CD4-positive, alpha-beta T cell treated with Interferon alpha-2 for 1 hour (primary cell): ENCODE results near the gene NOS3.
"Not testable (repeated sequence)": the region's sequence is repeated elsewhere in the genome, so short reads cannot be mapped to it uniquely, and the experiment has no call there.

Experiments
- DNase-seq, 2 donors: peaks; one replicate each; pipeline ENCODE4 v3.0.0-alpha.2; 2020 to 2022

Gene NOS3

DNA sequence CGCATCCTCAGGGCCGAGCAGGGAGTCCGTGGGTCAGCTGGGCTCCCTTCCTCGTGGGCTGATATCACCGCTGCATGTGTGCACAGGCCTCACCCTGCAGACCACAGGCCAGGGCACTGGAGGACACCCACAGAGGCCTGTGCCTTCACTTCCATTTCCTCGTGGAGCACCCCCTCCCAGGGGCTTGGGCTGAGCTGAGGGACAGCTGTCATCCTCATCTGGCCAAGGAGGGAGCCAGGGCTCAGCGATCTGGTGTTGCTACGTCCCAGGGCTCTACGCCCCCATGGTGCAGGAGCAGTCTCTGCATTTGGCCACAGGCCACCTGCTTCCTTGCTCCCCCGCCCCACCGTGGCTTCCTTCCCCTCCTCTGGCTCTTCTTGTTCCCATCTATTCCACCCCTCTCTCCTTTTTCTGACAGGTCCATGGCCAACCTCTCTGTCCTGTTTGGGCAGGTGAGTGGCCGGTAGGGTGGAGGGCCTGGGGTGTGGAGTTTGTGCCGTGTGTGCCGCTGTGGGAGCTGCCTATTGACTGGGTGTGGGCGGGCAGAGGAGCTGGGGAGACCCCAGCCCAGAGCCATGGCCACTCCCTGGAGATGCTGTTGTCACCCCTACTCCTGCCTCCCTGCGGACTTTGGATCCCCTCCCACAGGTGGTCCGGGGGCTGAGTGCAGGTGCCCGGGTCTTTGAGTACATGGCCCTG is 49.2 kb downstream of the NOS3 start:
- DNase-seq: no peak

DNA sequence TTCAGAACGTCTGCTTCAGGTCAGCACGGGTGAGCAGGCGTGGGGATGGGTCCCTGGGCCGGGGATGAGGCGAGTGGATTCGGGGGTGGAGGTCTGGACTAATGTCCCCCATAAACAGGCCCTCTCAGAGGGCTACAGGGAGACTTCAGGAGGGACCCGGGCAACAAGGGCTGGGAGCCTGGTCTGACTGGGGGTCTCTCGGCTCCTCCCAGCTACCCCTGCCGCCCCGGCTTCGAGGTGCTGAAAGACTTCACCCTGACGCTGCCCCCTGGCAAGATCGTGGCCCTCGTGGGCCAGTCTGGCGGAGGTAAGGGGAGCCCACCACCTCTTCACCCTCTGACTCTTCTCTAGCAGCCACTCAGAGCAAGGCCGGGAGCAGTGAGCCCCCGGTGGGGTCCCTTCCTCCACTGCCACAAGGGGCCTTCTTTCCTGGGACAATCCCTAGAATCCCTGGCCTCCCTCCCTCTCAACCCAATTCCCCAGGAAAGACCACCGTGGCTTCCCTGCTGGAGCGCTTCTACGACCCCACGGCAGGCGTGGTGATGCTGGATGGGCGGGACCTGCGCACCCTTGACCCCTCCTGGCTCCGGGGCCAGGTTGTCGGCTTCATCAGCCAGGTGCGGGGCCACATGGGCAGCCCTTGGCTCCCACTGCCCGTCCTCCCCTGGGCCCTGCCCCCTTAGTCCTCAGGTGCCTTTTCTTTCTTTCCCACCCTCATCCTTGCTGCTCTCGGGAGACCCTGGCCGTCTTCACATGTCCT is 50.0 kb downstream of the NOS3 start:
- DNase-seq: no peak

GRCh38 chr7:151043449-151043848 is 52.6 kb downstream of the NOS3 start:
- not testable (repeated sequence) for DNase-seq

- DNase-seq: no peak
These were observed 53.1 kb downstream of the NOS3 start for GRCh38 chr7:151043959-151044358.

DNA sequence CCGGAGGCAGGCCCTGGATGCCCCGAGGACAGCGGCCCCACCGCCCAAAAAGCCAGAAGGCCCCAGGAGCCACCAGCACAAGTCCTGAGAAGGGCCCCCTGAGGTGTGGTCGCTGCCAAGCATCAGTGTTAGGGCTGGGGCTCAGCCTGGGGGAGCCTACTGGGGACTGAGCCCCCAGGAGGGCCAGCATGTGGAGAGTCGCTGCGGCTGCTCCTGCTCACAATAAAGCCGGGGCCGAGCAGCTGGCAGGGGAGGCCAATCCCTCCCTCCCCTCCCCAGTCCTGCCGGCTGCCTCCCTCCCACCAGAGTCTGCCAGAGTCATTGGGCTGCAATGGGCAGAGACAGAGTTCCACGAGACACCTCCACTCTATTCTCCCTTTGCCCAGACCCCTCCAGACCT is 54.4 kb downstream of the NOS3 start:
- DNase-seq: no peak

DNA sequence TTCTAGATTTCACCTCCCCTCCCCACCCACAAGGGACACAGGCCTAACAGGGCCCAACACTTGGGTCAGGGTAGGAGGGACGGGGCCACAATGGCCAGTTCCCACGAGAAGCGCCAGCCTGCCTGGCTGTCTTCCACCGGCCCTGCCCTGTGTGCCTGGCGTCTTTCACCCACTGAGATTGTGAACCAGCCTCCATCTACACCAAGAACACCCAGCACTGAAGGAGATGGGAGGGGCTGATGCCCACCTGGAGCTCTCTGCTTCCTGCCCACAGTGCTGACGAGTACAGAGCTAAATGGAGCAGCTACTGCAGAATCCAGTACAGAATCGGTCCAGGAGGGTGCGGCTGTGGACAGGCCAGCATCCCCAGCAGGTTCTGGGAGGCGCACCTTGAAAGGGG is 55.1 kb downstream of the NOS3 start:
- no peak for DNase-seq

DNA sequence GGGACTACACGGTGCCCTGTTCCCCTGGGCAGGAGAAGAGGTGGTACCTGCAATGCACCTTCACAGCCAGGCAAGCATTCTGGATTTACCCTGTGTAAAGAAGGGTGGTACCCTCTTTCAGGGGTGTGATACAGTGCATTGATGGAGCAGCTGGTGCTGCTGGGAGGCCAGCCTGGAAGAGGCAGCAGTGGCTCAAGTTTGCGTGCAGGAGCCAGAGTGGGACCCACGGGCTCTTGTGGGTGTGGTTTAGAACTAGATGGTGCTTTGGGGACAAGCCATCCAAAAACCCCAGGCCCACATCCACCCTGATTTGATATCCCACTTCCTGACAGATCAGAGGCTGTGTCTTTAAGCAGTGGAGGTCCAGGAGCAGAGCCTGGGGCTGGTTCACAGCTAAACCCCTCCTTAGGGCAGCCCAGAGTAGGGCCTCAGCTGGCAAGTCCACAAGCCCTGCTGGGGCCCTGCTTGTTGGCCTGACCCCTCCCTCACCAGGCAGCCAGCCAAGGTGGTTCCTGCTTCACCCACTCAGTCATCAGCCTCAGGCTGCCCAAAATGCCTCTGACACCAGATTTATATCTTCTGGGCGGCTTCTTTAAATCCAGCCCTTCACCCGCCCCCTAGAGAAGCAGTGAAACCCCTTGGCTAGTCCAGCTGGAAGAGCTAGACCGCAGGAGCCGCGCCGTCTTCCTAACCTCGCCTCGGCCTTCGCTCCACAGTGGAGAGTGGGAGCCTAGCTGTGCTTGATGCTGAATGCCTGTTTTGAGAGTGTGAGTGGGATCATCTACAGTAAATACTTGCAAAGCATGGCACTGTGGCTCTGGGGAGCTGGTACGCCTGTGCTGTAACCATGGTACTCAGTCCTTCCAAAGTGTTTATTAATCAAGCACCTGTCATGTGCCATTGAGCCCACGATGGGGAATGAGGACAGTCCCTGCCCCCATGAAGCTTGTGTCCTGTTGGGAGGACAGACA is 56.1 kb downstream of the NOS3 start:
- DNase-seq: no peak

- DNase-seq: no peak
These were observed 57.4 kb downstream of the NOS3 start, which contains the start of gene ASIC3 for GRCh38 chr7:151047976-151048815. TSS of gene ASIC3 (plus strand) at chr7:151048531. CDS start at chr7:151048886, 355 bp downstream.

GRCh38 chr7:151048911-151049463 is 58.2 kb downstream of the NOS3 start:
- DNase-seq: no peak

DNA sequence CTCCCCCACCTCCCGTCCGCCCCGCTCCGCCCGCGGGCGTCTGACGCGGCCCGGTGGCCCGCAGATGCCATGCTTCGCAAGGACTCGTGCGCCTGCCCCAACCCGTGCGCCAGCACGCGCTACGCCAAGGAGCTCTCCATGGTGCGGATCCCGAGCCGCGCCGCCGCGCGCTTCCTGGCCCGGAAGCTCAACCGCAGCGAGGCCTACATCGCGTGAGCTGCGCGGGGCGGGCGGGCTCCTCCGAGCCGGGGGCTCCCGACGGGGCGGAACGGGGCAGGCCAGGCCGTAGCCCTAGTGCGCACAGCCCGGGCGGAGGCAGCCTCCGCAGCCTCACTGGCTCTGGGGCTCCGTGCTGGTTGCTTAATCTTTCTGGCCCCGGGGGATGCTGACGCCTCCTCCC is 60.3 kb downstream of the NOS3 start:
- peak; percentile 38 to 63 for DNase-seq

DNA sequence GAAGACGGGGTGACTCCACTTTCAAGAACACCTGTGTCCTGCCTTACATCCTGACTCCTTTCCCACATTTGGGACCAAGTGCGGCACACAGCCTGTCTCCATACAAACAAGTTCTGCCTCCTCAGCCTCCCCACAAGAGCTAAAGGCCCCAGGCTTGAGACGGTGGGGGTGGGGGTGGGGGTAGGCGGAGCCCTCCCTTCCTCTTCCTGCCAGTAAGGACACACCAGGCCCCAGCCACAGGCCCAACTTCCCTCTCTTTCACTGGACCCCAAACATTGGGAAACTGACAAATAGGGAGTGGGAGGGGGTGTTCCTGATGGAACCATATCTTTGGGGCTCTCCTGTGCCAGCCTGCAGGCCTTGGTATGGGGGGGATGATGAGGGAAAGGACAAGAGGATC is 62.3 kb downstream of the NOS3 start:
- no peak for DNase-seq

DNA sequence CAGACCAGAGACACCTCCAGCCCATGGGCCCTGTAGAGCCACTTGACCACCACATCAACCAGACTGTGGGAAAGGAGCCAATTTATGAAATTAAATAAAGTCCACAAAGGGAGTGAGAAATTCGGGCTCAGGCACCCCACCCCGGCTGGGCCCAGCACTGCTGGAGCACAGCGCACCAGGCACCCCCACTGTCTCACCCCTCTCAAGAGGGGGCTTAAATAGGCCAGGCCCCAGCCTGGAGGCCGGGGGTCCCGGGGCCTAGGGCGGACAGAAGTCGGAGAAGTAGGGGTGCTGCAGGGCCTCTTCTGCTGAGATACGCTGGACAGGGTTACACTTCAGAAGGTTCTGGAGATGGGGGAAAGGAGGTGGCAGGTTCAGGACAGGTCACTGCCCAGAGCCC is 62.9 kb downstream of the NOS3 start:
- no peak for DNase-seq

GRCh38 chr7:151056283-151056665 is 65.5 kb downstream of the NOS3 start:
- DNase-seq: no peak

- DNase-seq: no peak
These were observed 66.1 kb downstream of the NOS3 start for GRCh38 chr7:151056666-151057505.

GRCh38 chr7:151057506-151057988 is 66.7 kb downstream of the NOS3 start, which contains the start of gene CDK5:
TSS of gene CDK5 (minus strand) at chr7:151057897. CDS start at chr7:151057848, 49 bp downstream.
- DNase-seq: no peak

DNA sequence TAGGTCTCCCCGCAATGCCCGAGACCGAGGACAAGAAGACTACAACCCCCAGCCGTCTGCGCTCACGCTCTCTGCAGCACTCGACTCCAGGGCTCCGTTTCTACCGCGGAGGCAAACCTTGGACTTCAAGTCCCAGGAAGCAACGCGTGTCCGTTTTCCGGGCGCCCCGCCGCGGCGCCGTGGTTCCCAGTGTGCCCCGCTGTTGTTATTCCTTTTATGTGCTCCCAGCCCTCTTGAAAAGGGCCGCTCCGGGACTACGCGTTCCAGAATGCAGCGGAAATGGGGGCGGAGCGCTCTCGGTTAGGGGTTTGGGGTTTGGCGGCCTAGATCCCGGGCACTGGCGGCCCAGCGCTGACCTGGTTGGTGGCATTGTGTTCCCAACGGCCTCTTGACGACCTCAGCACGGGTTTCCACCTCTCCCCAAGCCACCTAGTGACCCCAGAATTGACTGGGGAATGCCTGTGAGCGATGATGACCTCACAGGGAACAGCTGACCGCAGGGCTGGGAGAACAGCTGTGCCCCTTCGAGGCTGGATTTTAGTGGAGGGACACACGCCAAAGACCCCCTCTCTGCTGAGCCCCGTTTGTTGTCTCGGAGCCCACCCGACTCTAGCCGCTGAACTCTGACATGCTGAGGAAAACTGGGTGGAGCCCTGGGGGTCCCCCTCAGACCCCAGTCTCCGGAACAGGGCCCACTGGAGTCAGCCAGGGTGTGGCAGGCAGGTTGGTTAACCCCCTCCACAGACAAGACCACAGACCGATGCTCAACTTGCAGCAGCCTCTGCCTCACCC is 67.4 kb downstream of the NOS3 start:
- DNase-seq: peak; percentile 98 to 99

DNA sequence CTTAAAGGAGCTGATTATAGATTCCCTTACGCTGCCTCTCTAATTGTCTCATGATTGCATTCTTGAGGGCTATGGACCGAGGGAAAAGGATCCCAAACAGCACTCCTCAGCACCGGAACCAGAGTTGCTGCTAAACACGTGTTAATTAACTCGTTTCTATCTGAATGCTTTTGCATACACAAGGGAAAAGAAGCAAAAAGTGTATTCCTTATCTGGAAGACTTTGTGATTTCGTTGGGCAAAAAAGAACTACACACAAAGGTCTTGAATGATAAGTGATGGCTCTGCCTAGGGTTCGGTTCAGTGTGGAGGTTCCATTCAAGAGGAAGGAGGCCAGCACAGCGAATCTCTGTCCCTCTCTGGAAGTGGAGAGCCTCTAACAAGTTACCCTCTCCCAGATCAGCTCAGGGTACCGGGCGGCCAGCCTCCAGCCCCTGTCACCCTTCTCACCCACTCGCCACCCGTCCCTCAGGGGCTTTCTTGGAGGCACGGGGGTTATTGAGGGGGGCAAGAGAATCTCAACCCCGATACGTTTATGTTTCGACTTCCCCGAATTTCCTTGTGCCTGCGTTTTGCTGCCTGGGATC is 68.1 kb downstream of the NOS3 start:
- DNase-seq: peak in 1 of 2 donors; percentile 36

DNA sequence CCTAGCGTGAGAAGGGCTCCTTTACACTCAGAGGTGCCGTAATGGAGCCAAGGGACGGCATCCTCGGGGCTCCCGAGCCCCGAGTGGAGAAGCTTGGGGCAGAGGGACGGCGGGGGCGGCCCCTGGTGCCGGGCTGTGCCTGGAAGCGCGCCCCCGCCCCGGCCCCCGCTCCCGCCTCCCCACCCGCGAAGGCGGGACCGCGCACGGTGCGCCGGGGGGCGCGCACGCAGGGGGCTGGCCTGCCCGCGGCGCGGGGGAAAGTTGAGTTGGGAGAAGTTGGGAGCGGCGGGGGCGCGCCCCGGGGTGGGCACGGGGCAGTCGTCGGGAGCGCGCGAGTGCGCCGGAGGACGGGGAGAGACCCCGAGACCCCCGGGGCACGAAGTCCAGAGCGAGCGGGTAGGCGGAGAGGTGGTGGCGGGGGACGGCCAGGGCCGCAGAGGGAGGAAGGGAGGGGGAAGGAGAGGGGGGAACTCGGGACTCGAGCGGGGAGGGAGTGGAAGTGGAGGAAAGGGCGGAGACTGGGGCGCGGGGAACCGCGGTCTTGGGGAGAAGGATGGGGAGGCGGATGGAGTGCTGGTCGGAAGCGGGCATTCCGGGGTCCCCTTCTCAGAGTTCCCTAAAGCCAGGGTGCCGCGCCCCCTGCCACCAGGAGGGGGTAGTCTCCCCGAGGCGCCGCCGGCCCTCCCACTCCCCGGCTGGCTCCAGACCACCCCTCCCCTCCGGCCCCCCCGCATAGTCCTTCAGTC is 68.7 kb downstream of the NOS3 start, which contains the start of gene SLC4A2:
SLC4A2 (plus strand) TSS at position 223 of the 746 bp plus-strand sequence. CDS start 2,399 bp downstream, outside the sequence.
- peak; percentile 54 to 76 for DNase-seq

- DNase-seq: no peak
These were observed 69.2 kb downstream of the NOS3 start for GRCh38 chr7:151060113-151060415.
